Activated CD4-positive, alpha-beta T cell treated with anti-CD3 and anti-CD28 coated beads for 36 hours (primary cell): ENCODE data around the gene LSP1. TPM values are rescaled to one million over a fixed set of nuclear protein-coding genes. Genes with fewer than 3 reads are reported as not detected.

Source experiments
- ATAC-seq: fragments of 200-7000 bp; cut with Tn5 transposase; one replicate; pipeline ENCODE4 v1.10.0; 2021; ENCODE audit warnings: mild to moderate bottlenecking, moderate library complexity
- CTCF ChIA-PET: fragments of 350-600 bp; sonication (Branson Sonifier 250); formaldehyde crosslinking; loops from one replicate; lab custom pipeline; 2021; ENCODE audit warnings: antibody characterized with exemption; lab: Charles Lee
- POLR2A ChIA-PET: fragments of 350-600 bp; sonication (Branson Sonifier 250); formaldehyde crosslinking; loops from one replicate; lab custom pipeline; 2021; ENCODE audit warnings: antibody characterized with exemption, inconsistent platforms; lab: Charles Lee
- DNase-seq: peaks from one replicate; pipeline ENCODE4 v3.0.0-alpha.2; 2020
- H3K27ac Mint-ChIP-seq: one replicate; pipeline ENCODE4 v1.8.0; 2021; ENCODE audit warnings: mixed read lengths
- H3K27me3 Mint-ChIP-seq: one replicate; pipeline ENCODE4 v1.8.0; 2021; ENCODE audit warnings: mixed read lengths
- H3K36me3 Mint-ChIP-seq: one replicate; pipeline ENCODE4 v1.8.0; 2021; ENCODE audit warnings: low read depth, mixed read lengths
- H3K4me1 Mint-ChIP-seq: one replicate; pipeline ENCODE4 v1.8.0; 2021; ENCODE audit warnings: mixed read lengths
- H3K4me3 Mint-ChIP-seq: one replicate; pipeline ENCODE4 v1.8.0; 2021; ENCODE audit warnings: mild to moderate bottlenecking, moderate library complexity, mixed read lengths
- H3K9me3 Mint-ChIP-seq: one replicate; pipeline ENCODE4 v1.8.0; 2021; ENCODE audit warnings: low read depth, mixed read lengths
- intact Hi-C, 2 experiments: fragments of 100-400 bp; cut with DNase I in 1 of 2; cut with micrococcal nuclease in 1 of 2; formaldehyde crosslinking; loops; one replicate each; pipeline versions ENCODE4 v1.14.2 to v1.15.1; 2022 to 2024; cut with DNase I, micrococcal nuclease
- total RNA-seq, 2 experiments: library from RNA; stranded (reverse); gene quantifications; one replicate each; pipeline ENCODE4 v1.2.3, GENCODE V29; 2021

LSP1 gene
- total RNA-seq, 2 experiments from 2014 or later, result 193 to 227 TPM

GRCh38 chr11:1854132-1854948 is 1.5 kb downstream of the LSP1 start:
- ATAC-seq, result peak; percentile 3
- Mint-ChIP-seq H3K4me1 (peaks cover 63% of the 10 kb centered on the region), H3K27ac (peak overlapping the region; percentile 98), H3K9me3 (no peaks in the 10 kb centered on the region), H3K36me3 (peaks cover 7% of the 10 kb centered on the region), H3K4me3 (peak overlapping the region; percentile 97), H3K27me3 (no peaks in the 10 kb centered on the region)
- ChIA-PET CTCF (interaction anchor here (0.5 to 2.5 kb wide), 4 partner anchors 28 to 1138 kb away, joined by 3 to 10 read pairs (median 6); partner anchors contain the start of gene NAP1L4), POLR2A (interaction anchor here (0.6 kb wide), 1 partner anchor 153 kb away, joined by 3 read pairs; no protein-coding TSS in a partner anchor)
- DNase-seq, result peak; percentile 57
- intact Hi-C loops, result loop anchor here (5.0 kb wide), 4 partner anchors 33 to 548 kb away; partner anchors contain the start of genes DUSP8 (in 1 of the 2) and TSSC4 (in 1 of the 2)

- peak; percentile 76 for DNase-seq
- no peaks in the 10 kb centered on the region for H3K9me3 Mint-ChIP-seq
- CTCF ChIA-PET, result interaction anchor here (0.9 to 2.5 kb wide), 2 partner anchors 26 to 27 kb away, joined by 5 to 10 read pairs; no protein-coding TSS in a partner anchor
- H3K4me1 Mint-ChIP-seq, result peaks cover 54% of the 10 kb centered on the region
- POLR2A ChIA-PET, result interaction anchor here (1.3 kb wide), 1 partner anchor 21 kb away, joined by 3 read pairs; no protein-coding TSS in a partner anchor
- ATAC-seq, result peak; percentile 44
- intact Hi-C loops, result loop anchor here (5.0 kb wide), 4 partner anchors 32 to 547 kb away; partner anchors contain the start of genes DUSP8 (in 1 of the 2) and TSSC4 (in 1 of the 2)
- peak overlapping the region; percentile 97 for H3K4me3 Mint-ChIP-seq
- no peak overlapping the region for H3K27ac Mint-ChIP-seq
- peaks cover 7% of the 10 kb centered on the region for H3K36me3 Mint-ChIP-seq
- no peaks in the 10 kb centered on the region for H3K27me3 Mint-ChIP-seq
These were observed 2.3 kb downstream of the LSP1 start for GRCh38 chr11:1854949-1855885.

- ATAC-seq (no peak), DNase-seq (no peak)
- intact Hi-C loops, result no loop called here
- Mint-ChIP-seq H3K4me3 (no peak overlapping the region), H3K27me3 (no peaks in the 10 kb centered on the region), H3K9me3 (no peaks in the 10 kb centered on the region), H3K36me3 (peaks cover 7% of the 10 kb centered on the region), H3K4me1 (peaks cover 48% of the 10 kb centered on the region), H3K27ac (peak overlapping the region; percentile 24)
- POLR2A ChIA-PET, result interaction anchor here (1.3 kb wide), 1 partner anchor 20 kb away, joined by 3 read pairs; no protein-coding TSS in a partner anchor
- CTCF ChIA-PET, result interaction anchor here (0.9 to 2.5 kb wide), 2 partner anchors 25 to 27 kb away, joined by 5 to 10 read pairs; no protein-coding TSS in a partner anchor
These were observed 3.0 kb downstream of the LSP1 start for GRCh38 chr11:1855886-1856265.

- CTCF ChIA-PET, result interaction anchor here (0.9 to 2.5 kb wide), 2 partner anchors 25 to 26 kb away, joined by 5 to 10 read pairs; no protein-coding TSS in a partner anchor
- Mint-ChIP-seq H3K27ac (peak overlapping the region; percentile 24), H3K27me3 (no peaks in the 10 kb centered on the region), H3K4me3 (no peak overlapping the region), H3K36me3 (peaks cover 7% of the 10 kb centered on the region), H3K9me3 (no peaks in the 10 kb centered on the region), H3K4me1 (peaks cover 42% of the 10 kb centered on the region)
- intact Hi-C loops, result no loop called here
- POLR2A ChIA-PET, result interaction anchor here (0.6 to 1.3 kb wide), 3 partner anchors 9 to 461 kb away, joined by 3 read pairs; no protein-coding TSS in a partner anchor
- DNase-seq (no peak), ATAC-seq (no peak)
These were observed 3.6 kb downstream of the LSP1 start for GRCh38 chr11:1856306-1857005.

GRCh38 chr11:1857064-1857463 is 4.2 kb downstream of the LSP1 start:
- POLR2A ChIA-PET, result interaction anchor here (0.7 to 1.3 kb wide), 2 partner anchors 19 to 461 kb away, joined by 3 read pairs; no protein-coding TSS in a partner anchor
- Mint-ChIP-seq H3K4me1 (peaks cover 36% of the 10 kb centered on the region), H3K4me3 (no peak overlapping the region), H3K27ac (no peak overlapping the region), H3K36me3 (peaks cover 7% of the 10 kb centered on the region), H3K27me3 (no peaks in the 10 kb centered on the region), H3K9me3 (no peaks in the 10 kb centered on the region)
- CTCF ChIA-PET, result interaction anchor here (1.3 kb wide), 1 partner anchor 25 kb away, joined by 7 read pairs; no protein-coding TSS in a partner anchor
- ATAC-seq (no peak), DNase-seq (no peak)
- intact Hi-C loops, result no loop called here

- Mint-ChIP-seq H3K27ac (no peak overlapping the region), H3K9me3 (no peaks in the 10 kb centered on the region), H3K4me1 (peaks cover 26% of the 10 kb centered on the region), H3K4me3 (no peak overlapping the region), H3K36me3 (peaks cover 3% of the 10 kb centered on the region), H3K27me3 (no peaks in the 10 kb centered on the region)
- intact Hi-C loops, result no loop called here
- ATAC-seq (no peak), DNase-seq (no peak)
- ChIA-PET POLR2A (no interaction called here), CTCF (interaction anchor here (0.7 to 1.3 kb wide), 2 partner anchors 24 to 25 kb away, joined by 3 to 7 read pairs; no protein-coding TSS in a partner anchor)
These were observed 5.3 kb downstream of the LSP1 start for GRCh38 chr11:1858154-1858553.

- Mint-ChIP-seq H3K9me3 (no peaks in the 10 kb centered on the region), H3K4me1 (peaks cover 26% of the 10 kb centered on the region), H3K36me3 (peaks cover 3% of the 10 kb centered on the region), H3K27me3 (no peaks in the 10 kb centered on the region), H3K27ac (no peak overlapping the region), H3K4me3 (no peak overlapping the region)
- ChIA-PET POLR2A (no interaction called here), CTCF (interaction anchor here (1.3 kb wide), 1 partner anchor 24 kb away, joined by 7 read pairs; no protein-coding TSS in a partner anchor)
- no peak for DNase-seq
- ATAC-seq, result no peak
- intact Hi-C loops, result no loop called here
These were observed 5.7 kb downstream of the LSP1 start for GRCh38 chr11:1858576-1858975.

- ChIA-PET POLR2A (no interaction called here), CTCF (no interaction called here)
- intact Hi-C loops, result no loop called here
- no peaks in the 10 kb centered on the region for H3K9me3 Mint-ChIP-seq
- H3K27ac Mint-ChIP-seq, result no peak overlapping the region
- H3K4me3 Mint-ChIP-seq, result no peak overlapping the region
- no peak for DNase-seq
- H3K36me3 Mint-ChIP-seq, result peaks cover under 1% of the 10 kb centered on the region
- no peak for ATAC-seq
- no peaks in the 10 kb centered on the region for H3K27me3 Mint-ChIP-seq
- H3K4me1 Mint-ChIP-seq, result peaks cover 27% of the 10 kb centered on the region
These were observed 6.1 kb downstream of the LSP1 start for GRCh38 chr11:1859004-1859403.

- Mint-ChIP-seq H3K36me3 (no peaks in the 10 kb centered on the region), H3K27ac (no peak overlapping the region), H3K27me3 (no peaks in the 10 kb centered on the region), H3K4me3 (no peak overlapping the region), H3K4me1 (peaks cover 24% of the 10 kb centered on the region), H3K9me3 (no peaks in the 10 kb centered on the region)
- ATAC-seq (no peak), DNase-seq (no peak)
- intact Hi-C loops, result no loop called here
- POLR2A ChIA-PET, result no interaction called here
- CTCF ChIA-PET, result interaction anchor here (0.6 kb wide), 1 partner anchor 58 kb away, joined by 3 read pairs; no protein-coding TSS in a partner anchor
These were observed 7.2 kb downstream of the LSP1 start for GRCh38 chr11:1860108-1860507.
